BE2C (cell line): ENCODE measurements around the gene LRRTM1.

Experiments
- DNase-seq: peaks from one replicate; pipeline ENCODE4 v3.0.0-alpha.2; 2020
- H3K27me3 ChIP-seq: fragments of 250-450 bp; sonication (Bioruptor Pico); 2 replicates; pipeline ENCODE4 v1.5.1; 2020; ENCODE audit warnings: mild to moderate bottlenecking
- H3K36me3 ChIP-seq: fragments of 250-450 bp; sonication (Bioruptor Pico); 2 replicates; pipeline ENCODE4 v1.5.1; 2020; ENCODE audit warnings: mild to moderate bottlenecking
- H3K4me1 ChIP-seq: fragments of 250-450 bp; sonication (Bioruptor Pico); 2 replicates; pipeline ENCODE4 v1.5.1; 2020
- H3K4me3 ChIP-seq: 2 replicates; pipeline ENCODE4 v1.5.1; 2011; ENCODE audit warnings: low read depth, low read length
- H3K9me3 ChIP-seq: fragments of 250-450 bp; sonication (Bioruptor Pico); 2 replicates; pipeline ENCODE4 v1.5.1; 2020
- TF ChIP-seq, protein P1 (sequence below): IDR thresholded peaks from 2 replicates; pipeline ENCODE4 v1.5.1; 2012; ENCODE audit warnings: mild to moderate bottlenecking, low read depth, low read length

The LRRTM1 gene

DNA sequence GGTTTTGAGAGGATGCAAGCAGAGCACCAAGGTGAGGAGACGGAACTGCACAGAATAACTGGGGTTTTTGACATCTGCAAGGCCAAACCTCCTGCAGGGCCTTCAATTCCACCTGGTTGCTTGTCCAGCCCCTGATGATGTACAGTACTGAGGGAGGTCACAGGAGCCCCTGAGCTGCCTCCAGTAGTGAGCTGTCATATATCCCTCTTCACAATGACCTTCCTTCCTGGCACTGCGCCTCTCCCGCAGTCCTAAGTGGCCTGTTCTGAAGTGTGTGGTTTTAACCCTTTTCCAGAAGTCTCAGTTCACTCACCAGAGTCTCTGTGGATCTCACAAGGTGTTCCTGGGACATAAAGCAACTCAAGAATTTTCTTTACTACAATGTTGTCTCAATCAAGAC lies 45.3 kb downstream of the LRRTM1 start:
- Histone ChIP-seq H3K36me3 (no peaks in the 10 kb centered on the region), H3K4me3 (no peak overlapping the region), H3K9me3 (no peaks in the 10 kb centered on the region), H3K27me3 (no peaks in the 10 kb centered on the region), H3K4me1 (no peaks in the 10 kb centered on the region)
- TF ChIP-seq, protein P1, sequence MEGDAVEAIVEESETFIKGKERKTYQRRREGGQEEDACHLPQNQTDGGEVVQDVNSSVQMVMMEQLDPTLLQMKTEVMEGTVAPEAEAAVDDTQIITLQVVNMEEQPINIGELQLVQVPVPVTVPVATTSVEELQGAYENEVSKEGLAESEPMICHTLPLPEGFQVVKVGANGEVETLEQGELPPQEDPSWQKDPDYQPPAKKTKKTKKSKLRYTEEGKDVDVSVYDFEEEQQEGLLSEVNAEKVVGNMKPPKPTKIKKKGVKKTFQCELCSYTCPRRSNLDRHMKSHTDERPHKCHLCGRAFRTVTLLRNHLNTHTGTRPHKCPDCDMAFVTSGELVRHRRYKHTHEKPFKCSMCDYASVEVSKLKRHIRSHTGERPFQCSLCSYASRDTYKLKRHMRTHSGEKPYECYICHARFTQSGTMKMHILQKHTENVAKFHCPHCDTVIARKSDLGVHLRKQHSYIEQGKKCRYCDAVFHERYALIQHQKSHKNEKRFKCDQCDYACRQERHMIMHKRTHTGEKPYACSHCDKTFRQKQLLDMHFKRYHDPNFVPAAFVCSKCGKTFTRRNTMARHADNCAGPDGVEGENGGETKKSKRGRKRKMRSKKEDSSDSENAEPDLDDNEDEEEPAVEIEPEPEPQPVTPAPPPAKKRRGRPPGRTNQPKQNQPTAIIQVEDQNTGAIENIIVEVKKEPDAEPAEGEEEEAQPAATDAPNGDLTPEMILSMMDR = no peak
- DNase-seq = no peak

DNA sequence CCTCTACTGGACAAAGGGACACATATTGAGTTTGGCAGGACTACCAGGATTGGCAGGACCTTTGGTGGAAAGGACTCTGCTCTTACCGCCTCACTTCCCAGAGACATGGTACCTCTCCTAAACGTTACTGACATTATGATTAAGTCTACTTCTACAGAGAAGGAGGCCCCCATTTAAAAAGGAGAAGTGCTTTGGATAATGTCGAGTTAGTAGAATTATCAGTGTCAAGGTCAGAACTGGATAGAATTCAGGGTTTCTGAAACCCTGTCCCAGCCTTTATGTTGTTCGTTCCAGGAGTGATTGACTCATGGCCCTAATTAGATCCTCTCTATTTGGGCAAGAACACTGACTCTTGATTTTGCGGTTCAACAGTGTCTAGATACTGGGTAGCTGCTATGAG lies 45.8 kb downstream of the LRRTM1 start:
- H3K4me3 ChIP-seq = no peak overlapping the region
- TF ChIP-seq, protein P1 = no peak
- H3K4me1 ChIP-seq = no peaks in the 10 kb centered on the region
- no peaks in the 10 kb centered on the region for H3K36me3 ChIP-seq
- no peaks in the 10 kb centered on the region for H3K9me3 ChIP-seq
- no peaks in the 10 kb centered on the region for H3K27me3 ChIP-seq
- DNase-seq = no peak

DNA sequence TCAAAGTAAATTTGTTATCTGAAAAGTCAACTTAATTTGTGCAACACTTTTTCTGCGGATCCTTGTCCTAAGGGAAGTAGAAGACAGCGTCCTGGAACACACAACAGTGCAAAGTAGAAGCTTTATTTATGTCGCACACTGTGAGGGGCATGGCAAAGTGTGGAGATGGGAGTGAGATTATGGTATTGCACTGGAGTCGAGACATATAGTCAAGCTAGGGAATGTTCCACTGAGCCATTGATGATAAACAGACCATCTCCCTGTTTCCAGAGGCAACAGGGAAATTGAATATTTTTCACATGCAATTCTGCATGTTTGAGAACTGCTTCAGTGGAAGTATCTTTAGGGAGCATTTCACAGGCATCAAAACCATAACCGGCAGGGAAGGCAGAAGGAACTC lies 46.2 kb downstream of the LRRTM1 start:
- TF ChIP-seq, protein P1 = no peak
- Histone ChIP-seq H3K4me1 (no peaks in the 10 kb centered on the region), H3K9me3 (no peaks in the 10 kb centered on the region), H3K4me3 (no peak overlapping the region), H3K27me3 (no peaks in the 10 kb centered on the region), H3K36me3 (no peaks in the 10 kb centered on the region)
- DNase-seq = no peak

DNA sequence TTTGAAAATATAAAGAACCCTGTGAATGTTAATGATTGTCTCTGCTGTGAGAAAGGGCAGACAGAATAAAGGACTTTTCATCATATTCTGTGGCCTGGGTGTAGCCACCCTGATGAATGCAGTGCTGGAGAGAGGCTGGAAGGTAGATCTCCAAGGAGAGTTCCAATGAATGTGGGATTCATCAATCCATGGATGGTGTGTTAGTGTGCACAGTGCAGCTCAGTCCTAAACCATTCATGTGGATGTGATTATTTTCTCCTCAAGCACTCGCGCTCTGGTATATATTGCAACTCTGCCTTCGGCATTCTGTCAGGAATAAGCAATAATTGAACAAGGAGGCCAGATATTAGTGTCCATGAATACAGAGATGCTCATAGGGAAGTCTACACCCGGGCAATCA lies 47.1 kb downstream of the LRRTM1 start:
- H3K4me3 ChIP-seq = no peak overlapping the region
- no peak for DNase-seq

DNA sequence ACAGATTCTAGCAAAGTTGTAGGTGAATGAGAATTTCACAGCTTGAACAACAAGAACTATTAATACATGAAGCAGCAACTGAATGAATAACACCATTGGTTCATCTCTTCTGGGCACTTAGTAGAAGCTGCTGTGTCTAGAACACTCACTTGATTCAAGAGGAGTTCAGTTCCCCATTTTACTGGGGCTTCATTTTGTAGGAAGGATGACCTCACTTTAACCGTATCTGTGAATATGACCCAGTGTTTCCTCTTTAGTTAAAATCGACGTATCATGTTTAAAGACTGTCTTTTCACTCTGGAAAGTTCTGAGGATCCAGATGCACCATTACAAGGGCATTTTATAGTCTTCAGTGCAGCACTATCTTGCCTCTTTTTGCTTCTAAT lies 47.8 kb downstream of the LRRTM1 start:
- DNase-seq = no peak
- Histone ChIP-seq H3K9me3 (no peaks in the 10 kb centered on the region), H3K36me3 (no peaks in the 10 kb centered on the region), H3K4me3 (no peak overlapping the region), H3K4me1 (no peaks in the 10 kb centered on the region), H3K27me3 (no peaks in the 10 kb centered on the region)
- TF ChIP-seq, protein P1 = no peak

More for the DNA sequence above, 47.1 kb downstream of the LRRTM1 start:
- no peaks in the 10 kb centered on the region for H3K36me3 ChIP-seq
- no peaks in the 10 kb centered on the region for H3K9me3 ChIP-seq
- no peaks in the 10 kb centered on the region for H3K27me3 ChIP-seq
- TF ChIP-seq, protein P1 = no peak
- no peaks in the 10 kb centered on the region for H3K4me1 ChIP-seq

DNA sequence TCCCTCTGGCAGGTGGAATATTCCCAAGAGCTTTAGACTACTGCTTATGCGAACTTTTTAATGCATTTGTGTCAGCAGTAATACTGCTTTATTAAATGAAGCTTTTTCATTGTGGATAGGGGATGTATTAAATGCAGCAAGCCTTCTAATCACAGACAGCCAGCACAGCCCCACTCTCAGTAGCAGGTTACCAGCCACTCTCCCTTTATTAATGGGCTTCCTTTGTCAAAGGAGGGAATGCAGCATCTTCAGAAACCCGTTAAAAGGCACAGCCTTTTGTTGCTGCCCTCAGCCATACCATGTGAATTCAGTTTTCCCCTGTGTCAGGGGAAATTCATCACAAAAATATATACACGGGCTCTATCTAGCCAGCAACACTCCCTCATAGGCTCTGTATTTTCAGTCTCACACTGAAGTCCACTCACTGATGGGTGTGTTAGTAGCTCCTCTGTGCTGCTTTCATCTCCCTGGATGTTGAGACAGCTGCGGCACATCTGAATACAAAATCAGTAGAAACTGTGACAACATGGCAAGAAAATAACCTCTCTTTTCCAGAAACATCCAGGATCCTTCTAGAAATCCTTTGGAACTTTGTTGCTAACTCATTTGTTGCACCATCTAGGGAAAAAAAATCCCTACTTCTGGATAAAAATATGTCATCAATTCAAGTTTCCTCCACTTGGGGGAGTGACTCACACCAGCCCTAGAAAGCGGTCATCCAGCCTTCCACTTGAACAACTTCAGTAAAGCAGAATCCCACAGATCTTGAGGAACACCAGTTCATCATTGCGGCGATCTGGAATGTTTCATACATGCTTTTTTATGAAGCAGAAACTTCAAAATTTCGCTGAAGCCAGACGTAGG lies 48.4 kb downstream of the LRRTM1 start:
- H3K9me3 ChIP-seq = no peaks in the 10 kb centered on the region
- no peaks in the 10 kb centered on the region for H3K4me1 ChIP-seq
- no peaks in the 10 kb centered on the region for H3K27me3 ChIP-seq
- TF ChIP-seq, protein P1 = peak; percentile 53
- no peak overlapping the region for H3K4me3 ChIP-seq
- no peaks in the 10 kb centered on the region for H3K36me3 ChIP-seq
- DNase-seq = peak; percentile 14
